Mammary epithelial cell (primary cell): Measurements from ENCODE around the gene HNRNPDL.

Experiments
- CTCF ChIP-seq, 2 donors: IDR thresholded peaks in 1 of 2; conservative IDR thresholded peaks in 1 of 2; 2 replicates each; pipeline ENCODE4 v1.5.1; 2011 to 2012; ENCODE audit warnings: inconsistent platforms in 2 of 2, low read length in 2 of 2, mild to moderate bottlenecking in 2 of 2, control low read depth in 1 of 2, low read depth in 1 of 2; ENCODE audit not compliant: insufficient read depth in 1 of 2; ENCODE audit errors: extremely low read depth in 1 of 2
- EZH2 ChIP-seq: IDR thresholded peaks from 2 replicates; pipeline ENCODE4 v1.6.1; 2012; ENCODE audit warnings: low read length, inconsistent platforms, borderline replicate concordance

DNA sequence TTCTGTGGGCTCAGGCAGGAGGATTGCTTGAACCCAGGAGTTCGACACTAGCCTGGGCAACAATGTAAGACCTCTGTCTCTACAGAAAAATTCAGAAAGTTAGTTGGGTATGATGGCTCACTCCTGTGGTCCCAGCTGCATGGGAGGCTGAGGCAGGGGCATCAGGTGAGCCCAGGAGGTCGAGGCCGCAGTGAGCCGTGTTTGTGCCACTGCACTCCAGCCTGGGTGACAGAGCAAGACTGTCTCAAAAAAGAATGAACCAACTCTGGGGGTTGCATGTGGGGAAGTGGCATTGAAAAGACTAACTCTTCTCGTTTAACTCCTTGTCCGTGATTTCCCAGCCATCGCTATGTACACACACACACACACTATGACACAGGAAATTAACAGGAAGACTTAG, 27.0 kb upstream of the HNRNPDL start:
- TF ChIP-seq CTCF (conservative IDR thresholded peaks at IDR 0.05 in 1 of 2, IDR thresholded peaks at IDR 0.05 in 1 of 2; ENCODE audit: extremely low read depth in 1 of 2, insufficient read depth in 1 of 2, low read depth in 1 of 2, low read length in 2 of 2): no peak
- no peak for TF ChIP-seq EZH2
